ENCODE measurements around the gene HTR7.

DNA sequence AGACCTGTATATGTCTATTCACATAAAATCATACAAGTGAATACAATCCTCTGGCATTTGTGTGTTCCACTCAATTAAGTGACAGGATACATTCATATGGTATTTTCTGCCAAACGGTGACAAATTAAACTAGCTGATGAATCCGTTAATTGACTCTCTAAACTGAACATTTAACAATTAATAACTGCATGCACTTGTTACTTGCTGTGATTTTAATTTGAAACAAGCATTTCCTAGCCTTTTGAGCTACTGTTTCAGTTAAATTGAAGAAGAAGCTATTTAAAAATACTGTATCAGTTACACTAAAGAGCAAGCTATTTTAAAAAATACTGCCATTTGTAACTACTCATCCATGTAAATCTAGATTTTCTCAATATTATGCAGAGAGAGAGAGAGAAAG, 67.4 kb downstream of the HTR7 start:
- TF ChIP-seq POLR2A (IDR thresholded peaks at IDR 0.05) (no peak), POLR2AphosphoS5 (IDR thresholded peaks at IDR 0.05) (no peak)
- TF ChIP-seq, protein P1, sequence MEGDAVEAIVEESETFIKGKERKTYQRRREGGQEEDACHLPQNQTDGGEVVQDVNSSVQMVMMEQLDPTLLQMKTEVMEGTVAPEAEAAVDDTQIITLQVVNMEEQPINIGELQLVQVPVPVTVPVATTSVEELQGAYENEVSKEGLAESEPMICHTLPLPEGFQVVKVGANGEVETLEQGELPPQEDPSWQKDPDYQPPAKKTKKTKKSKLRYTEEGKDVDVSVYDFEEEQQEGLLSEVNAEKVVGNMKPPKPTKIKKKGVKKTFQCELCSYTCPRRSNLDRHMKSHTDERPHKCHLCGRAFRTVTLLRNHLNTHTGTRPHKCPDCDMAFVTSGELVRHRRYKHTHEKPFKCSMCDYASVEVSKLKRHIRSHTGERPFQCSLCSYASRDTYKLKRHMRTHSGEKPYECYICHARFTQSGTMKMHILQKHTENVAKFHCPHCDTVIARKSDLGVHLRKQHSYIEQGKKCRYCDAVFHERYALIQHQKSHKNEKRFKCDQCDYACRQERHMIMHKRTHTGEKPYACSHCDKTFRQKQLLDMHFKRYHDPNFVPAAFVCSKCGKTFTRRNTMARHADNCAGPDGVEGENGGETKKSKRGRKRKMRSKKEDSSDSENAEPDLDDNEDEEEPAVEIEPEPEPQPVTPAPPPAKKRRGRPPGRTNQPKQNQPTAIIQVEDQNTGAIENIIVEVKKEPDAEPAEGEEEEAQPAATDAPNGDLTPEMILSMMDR (IDR thresholded peaks at IDR 0.05) = no peak

All from transverse colon (tissue), 4 donors.